AG09309 (cell line): Measurements from ENCODE around the gene RAB26.

Experiments
- DNase-seq: peaks from one replicate; pipeline ENCODE4 v3.0.0-alpha.2; 2010; ENCODE audit warnings: low read depth
- H3K4me3 ChIP-seq: 2 replicates; pipeline ENCODE4 v1.5.1; 2011; ENCODE audit warnings: mild to moderate bottlenecking, low read depth, low read length, moderate library complexity; ENCODE audit not compliant: control insufficient read depth
- TF ChIP-seq, protein P1 (sequence below): IDR thresholded peaks from 2 replicates; pipeline ENCODE4 v1.5.1; 2011; ENCODE audit warnings: mild to moderate bottlenecking, low read depth, low read length, inconsistent platforms; ENCODE audit not compliant: insufficient read depth, control insufficient read depth; ENCODE audit errors: missing control alignments

Gene RAB26

DNA sequence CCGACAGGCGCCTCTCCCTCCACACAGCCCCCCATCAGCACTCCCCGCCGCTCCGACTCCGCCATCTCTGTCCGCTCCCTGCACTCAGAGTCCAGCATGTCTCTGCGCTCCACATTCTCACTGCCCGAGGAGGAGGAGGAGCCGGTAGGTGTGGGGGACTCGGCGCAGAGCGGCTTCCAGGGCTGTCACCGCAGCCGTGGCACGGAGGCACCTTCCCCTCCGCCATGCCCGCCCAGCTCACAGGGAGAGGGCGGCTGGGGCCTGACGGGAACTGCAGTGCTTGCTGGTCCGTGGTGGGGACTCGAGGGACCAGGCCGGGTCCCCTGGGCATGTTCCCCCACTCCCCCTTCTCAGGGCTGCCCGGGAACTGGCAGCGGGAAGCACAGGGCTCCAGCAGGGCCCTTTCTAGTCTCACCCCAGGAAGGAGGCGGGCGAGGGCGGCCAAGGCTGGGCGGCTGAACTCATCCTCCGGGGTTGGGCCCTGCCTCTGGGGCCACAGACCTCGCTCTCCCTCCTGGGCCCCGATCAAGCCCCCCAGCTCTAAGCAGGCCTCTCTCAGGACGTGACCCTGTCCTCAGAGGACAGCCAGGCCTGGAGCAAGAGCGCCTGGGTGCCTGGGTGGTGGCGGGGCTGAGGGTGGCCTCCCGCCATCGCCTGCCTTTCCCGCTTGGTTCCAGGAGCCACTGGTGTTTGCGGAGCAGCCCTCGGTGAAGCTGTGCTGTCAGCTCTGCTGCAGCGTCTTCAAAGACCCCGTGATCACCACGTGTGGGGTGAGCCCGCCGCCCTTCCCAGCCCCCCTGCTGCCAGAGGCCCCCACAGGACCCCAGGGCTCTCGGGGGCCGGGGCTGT, 22.4 kb downstream of the RAB26 start:
- no peak for DNase-seq
- TF ChIP-seq, protein P1, sequence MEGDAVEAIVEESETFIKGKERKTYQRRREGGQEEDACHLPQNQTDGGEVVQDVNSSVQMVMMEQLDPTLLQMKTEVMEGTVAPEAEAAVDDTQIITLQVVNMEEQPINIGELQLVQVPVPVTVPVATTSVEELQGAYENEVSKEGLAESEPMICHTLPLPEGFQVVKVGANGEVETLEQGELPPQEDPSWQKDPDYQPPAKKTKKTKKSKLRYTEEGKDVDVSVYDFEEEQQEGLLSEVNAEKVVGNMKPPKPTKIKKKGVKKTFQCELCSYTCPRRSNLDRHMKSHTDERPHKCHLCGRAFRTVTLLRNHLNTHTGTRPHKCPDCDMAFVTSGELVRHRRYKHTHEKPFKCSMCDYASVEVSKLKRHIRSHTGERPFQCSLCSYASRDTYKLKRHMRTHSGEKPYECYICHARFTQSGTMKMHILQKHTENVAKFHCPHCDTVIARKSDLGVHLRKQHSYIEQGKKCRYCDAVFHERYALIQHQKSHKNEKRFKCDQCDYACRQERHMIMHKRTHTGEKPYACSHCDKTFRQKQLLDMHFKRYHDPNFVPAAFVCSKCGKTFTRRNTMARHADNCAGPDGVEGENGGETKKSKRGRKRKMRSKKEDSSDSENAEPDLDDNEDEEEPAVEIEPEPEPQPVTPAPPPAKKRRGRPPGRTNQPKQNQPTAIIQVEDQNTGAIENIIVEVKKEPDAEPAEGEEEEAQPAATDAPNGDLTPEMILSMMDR = no peak

DNA sequence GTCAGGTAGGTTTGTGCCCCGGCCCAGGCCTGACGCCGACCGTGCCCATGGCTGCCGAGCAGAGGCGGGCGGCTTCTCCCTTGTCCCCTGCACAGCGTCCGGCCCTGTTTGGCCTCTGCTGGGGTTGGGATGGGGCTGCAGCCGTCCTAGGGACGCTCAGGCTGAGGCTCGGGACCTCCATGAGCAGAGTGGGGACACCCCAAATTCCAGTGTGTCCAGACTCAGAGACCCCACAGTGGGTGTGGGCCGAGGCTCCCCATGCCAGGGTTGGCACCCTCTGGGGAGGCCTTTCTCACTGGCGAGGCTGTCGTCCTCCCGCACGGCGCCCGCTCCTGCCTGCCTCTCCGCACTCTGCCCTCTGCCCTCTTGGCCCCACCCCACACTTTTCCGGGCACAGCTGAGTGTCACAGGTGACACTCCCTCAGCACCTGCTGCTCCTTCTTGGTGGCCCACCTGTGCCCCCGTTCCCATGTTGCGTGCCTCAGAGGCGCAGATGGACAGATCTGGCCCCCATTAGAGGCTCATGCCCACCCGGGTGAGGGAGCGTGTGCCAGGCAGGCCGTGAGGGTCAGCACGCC, 23.3 kb downstream of the RAB26 start:
- TF ChIP-seq, protein P1 = no peak
- H3K4me3 ChIP-seq = no peak overlapping the region

More for the DNA sequence above, 22.4 kb downstream of the RAB26 start:
- no peak overlapping the region for H3K4me3 ChIP-seq

DNA sequence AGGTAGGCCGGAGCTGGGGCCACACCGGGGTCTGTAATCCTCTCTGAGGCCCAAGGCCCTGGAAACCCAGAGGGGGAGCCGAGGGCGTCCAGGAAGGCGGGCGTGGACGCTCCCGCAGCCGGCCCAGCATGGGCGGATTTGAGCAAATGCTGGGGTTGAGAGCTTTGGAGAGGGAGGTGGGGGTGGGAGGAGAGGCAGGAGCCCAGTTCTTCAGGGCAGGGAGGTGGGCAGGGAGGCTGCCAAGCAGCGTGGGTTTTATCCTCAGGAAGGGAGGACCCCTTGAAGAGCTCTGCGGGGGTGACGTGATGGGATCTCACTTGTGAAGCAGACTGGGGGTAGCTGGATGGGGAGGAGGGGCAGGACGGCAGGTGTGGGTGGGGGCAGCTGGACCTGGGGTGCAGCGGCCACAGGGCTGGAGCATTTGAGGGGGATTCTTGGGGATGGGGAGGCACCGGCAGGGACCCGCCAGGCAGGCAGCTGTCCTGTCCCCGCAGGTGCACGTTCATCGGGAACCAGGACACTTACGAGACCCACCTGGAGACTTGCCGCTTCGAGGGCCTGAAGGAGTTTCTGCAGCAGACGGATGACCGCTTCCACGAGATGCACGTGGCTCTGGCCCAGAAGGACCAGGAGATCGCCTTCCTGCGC, 24.4 kb downstream of the RAB26 start:
- no peak overlapping the region for H3K4me3 ChIP-seq
- DNase-seq = no peak
- TF ChIP-seq, protein P1 = no peak

More for the DNA sequence above, 23.3 kb downstream of the RAB26 start:
- DNase-seq = no peak

DNA sequence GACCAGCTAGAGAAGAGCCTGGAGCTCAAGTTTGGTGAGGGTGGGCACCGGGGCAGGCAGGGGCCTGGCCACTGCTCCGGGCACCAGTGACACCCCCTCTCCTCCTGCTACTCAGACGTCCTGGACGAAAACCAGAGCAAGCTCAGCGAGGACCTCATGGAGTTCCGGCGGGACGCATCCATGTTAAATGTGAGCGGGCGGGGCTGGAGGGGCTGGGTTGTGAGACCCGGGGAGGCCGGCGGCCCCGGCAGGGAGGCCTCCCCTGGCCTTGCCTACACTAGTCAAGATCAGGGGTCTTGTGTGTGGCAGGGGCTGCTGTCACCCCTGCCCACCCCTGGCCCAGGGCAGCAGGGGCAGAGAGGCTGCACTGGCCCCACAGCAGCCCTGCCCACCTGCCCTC, 24.9 kb downstream of the RAB26 start:
- TF ChIP-seq, protein P1 = no peak
- no peak for DNase-seq
- no peak overlapping the region for H3K4me3 ChIP-seq

DNA sequence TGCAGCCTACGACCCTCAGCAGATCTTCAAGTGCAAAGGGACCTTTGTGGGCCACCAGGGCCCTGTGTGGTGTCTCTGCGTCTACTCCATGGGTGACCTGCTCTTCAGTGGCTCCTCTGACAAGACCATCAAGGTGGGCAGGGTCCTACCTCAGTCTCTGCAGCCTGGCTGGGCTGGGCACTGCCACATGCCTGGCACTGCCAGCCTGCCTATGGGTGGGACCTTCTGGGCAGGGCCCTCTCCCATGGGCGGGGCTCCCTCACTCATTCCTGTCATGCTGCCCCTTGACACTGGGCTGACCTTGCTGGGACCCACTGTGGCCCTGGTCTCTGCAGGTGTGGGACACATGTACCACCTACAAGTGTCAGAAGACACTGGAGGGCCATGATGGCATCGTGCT, 25.5 kb downstream of the RAB26 start:
- TF ChIP-seq, protein P1 = no peak
- no peak for DNase-seq
- H3K4me3 ChIP-seq = no peak overlapping the region

DNA sequence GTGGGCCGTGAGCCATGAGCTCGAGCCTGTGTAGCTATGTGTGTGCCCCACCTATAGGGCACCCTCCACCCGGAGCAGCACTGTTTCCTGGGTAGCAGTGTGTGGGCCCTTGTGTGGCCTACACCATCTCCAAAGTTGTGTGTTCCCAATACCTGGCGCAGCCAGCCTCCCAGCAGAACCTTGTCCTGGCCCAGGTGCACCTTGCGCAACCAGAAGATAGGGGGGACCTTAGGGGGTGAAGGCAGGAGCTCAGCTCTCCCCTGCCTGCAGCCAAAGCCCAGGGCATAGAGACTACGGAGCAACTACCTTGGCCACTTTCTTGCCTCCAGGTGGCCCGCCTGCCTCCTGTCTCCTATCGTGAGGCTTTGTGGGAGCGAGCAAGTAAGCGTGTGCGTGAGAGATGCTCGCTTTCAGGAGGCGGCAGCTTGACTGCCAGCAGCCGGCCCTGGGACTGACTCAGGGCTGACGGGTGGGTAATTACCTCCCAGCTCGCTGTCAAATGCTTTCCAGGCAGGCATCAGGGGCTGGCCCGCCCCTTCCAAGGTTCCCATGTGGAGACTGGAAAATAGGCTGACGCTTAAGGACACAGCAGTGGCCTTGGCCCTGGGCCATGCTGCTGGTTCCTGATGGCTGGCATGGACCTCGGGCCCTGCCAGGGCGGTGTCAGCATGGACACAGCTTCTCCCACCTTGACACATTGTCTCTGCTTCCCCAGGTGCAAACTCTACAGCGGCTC, 26.1 kb downstream of the RAB26 start:
- TF ChIP-seq, protein P1 = no peak
- DNase-seq = no peak
- no peak overlapping the region for H3K4me3 ChIP-seq
